HS-5 (cell line): ENCODE data around the gene LETM1.

Experiments
- DNase-seq: peaks from one replicate; pipeline ENCODE4 v3.0.0-alpha.2; 2012; ENCODE audit warnings: low read depth

The LETM1 gene

GRCh38 chr4:1872870-1873269, 16.9 kb upstream of the LETM1 start:
- DNase-seq = peak; percentile 69

DNA sequence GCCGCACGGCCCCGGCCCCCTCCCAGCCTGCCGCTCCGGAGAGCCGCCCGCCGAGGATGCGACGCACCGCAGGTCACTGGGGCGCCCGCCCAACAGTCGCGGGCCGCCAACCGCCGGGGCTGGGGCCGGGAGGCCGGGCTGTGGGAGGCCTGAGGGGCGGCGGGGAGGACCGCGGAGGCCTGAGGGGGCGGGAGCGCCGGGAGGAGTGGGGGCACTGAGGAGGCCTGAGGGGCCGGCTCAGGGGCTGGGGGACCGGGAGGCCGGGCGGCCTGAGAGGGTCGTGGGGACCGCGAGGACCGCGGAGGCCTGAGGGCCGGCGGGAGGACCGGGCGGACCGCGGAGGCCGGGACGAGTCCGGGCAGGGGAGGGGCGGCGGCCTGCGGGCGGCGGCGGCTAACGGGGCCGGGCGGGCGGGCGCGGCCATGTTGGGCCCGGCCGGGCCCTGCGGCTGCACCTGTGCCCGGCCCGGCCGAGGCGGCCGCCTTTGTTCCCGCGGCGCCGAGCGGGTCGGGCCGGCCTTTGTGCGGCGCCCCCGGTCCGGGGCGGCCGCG, 15.6 kb upstream of the LETM1 start:
- DNase-seq = no peak

GRCh38 chr4:1870578-1871443, 14.9 kb upstream of the LETM1 start, which contains the start of gene NSD2:
NSD2 (plus strand) TSS chr4:1871393; CDS start chr4:1900655, 29,262 bp downstream.
- peak; percentile 48 for DNase-seq

GRCh38 chr4:1870328-1870577, 14.3 kb upstream of the LETM1 start:
- DNase-seq = peak; percentile 35

DNA sequence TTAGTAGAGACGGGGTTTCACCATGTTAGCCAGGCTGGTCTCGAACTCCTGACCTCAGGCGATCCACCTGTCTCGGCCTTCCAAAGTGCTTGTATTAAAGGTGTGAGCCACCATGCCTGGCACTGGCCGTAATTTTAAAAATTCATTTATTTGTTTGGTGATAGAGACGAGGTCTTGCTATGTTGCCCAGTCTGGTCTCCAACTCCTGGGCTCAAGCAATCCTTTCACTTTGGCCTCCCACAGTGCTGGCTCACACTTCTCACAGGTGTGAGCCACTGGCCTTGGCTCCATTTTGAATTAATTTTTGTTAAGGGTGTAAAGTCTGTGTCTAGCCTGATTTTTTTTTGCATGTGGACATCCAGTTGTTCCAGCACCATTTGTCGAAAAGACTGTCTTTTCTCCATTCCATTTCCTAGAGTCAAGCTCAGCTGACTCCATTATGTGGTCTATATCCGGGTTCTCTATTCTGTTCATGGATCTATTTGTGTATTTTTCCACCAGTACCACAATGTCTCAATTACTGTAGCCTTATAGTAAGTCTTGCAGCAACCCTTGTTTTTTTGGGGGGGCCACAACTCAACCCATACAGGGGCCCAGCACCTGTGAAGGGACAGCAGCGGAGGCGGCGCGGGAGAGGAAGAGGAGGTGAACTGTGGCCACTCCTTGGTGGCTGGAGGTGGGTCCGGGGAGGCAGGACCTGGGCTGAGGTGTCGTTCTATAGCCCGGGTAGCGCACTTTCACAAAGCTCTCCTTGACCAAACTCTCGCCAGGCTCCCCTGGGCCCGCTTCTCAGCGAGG, 13.8 kb upstream of the LETM1 start:
- no peak for DNase-seq

GRCh38 chr4:1868912-1869311, 13.0 kb upstream of the LETM1 start:
- no peak for DNase-seq

DNA sequence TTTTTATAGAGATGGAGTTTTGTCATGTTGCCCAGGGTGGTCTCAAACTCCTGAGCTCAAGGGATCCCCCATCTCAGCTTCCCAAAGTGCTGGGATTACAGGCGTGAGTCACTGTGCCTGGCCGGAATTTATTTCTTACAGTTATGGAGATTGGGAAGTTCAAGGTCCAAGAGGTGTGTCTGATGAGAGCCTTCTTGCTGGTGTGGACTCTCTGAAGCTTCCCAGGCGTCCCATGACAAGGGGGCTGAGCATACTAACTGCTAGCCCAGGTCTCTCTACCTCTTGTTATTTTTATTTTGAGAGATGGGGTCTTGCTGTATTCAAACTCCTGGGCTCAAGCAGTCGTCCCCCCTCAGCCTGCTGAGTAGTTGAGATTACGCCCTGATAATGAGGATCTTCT, 12.3 kb upstream of the LETM1 start:
- no peak for DNase-seq

GRCh38 chr4:1866189-1866661, 10.3 kb upstream of the LETM1 start:
- DNase-seq = no peak

- no peak for DNase-seq
These were observed 8.4 kb upstream of the LETM1 start for GRCh38 chr4:1864076-1865008.

DNA sequence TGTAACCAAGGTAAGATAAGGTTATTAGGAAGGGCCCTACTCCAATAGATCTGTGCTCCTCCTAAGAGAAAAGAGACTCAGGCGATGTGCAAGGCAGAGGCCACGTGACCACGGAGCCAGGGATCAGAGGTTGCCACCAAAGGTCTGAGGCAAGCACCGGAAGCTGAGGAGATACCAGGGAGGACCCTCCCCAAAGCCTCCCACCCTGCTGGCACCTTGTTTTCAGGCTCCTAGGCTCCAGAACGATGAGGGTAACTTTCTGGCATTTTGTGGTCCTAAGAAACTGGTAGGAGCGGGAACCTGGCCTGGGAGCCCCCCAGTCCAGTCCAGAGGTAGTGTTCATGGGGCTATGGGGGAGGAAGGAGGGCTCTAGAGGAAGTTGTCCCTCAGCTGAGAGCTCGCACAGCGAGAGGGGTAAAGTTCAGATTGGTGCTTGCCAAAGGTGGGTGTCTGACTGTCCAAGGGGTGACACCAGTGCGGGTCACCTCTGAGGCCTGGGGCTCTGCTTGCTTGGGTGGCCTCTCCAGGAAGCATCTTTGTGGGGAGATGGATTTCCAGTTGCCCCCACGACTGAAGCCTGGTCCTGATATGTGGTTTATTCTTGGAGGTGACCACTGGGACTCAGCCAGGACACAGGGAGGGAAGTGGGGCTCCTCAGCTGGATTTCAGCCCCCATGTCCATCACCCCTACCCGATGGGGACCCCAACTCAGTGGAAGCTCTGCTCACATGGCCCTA, 7.5 kb upstream of the LETM1 start:
- no peak for DNase-seq

GRCh38 chr4:1862961-1863296, 7.0 kb upstream of the LETM1 start:
- no peak for DNase-seq

DNA sequence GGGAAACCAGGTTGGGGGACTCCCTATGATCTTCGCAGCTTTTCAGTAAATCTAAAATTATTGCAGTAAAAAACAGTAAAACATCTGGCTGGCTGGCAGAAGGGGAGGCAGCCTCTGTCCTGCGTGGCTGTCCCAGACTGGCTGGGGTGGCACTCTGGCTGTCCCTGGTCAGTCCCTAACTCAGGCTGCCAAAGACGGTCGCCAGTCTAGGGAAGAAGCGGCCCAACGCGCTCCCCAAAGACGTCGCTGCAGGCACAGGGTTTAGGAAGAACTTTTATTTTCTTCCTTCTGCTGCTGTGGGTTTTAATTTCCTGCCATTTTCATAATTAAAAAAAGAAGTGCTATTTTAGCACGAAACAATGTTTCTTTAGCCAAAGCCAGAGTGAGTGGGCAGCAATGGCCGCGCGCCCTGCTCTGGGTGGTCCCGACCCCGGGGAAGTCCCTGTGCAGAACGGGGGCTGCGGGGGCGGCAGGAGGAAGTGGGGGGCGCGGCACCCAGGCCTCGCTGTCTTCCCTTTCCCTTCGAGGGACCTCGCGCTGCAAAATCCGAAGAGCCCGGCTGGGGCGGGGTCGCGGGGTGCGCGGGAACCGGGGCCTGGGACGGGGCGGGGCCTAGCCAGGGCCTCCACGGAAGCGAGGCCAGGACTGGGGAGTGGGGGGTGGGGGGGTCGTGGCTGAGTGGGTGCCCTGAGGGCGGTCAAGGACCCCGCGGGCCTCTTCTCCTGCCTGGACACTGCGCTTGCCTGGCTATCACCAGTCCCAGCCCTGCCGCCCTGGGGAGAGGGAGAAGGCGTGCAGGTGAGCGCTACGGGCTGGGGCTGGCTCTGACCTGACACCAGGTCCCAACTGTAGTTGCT, 6.3 kb upstream of the LETM1 start:
- DNase-seq = no peak

DNA sequence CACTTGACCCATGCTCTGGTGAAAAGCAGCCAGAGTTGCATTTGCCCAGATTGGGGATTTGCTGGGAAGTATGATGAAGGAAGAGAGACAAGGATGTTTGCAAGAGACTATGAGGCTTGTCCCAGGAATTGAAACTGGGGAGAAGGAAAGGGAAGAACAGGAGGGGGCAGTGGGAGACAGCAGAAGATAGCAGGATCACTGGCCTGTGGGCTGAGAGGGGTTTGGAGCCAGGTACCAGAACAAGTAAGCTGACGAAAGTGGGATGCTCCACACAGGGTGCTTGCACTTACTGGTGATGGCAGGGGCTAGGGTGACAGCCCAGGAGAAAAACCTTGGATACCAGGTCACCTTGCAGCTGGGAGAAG, 3.4 kb upstream of the LETM1 start:
- no peak for DNase-seq

- DNase-seq = no peak
These were observed 2.0 kb upstream of the LETM1 start for GRCh38 chr4:1857931-1858330.

DNA sequence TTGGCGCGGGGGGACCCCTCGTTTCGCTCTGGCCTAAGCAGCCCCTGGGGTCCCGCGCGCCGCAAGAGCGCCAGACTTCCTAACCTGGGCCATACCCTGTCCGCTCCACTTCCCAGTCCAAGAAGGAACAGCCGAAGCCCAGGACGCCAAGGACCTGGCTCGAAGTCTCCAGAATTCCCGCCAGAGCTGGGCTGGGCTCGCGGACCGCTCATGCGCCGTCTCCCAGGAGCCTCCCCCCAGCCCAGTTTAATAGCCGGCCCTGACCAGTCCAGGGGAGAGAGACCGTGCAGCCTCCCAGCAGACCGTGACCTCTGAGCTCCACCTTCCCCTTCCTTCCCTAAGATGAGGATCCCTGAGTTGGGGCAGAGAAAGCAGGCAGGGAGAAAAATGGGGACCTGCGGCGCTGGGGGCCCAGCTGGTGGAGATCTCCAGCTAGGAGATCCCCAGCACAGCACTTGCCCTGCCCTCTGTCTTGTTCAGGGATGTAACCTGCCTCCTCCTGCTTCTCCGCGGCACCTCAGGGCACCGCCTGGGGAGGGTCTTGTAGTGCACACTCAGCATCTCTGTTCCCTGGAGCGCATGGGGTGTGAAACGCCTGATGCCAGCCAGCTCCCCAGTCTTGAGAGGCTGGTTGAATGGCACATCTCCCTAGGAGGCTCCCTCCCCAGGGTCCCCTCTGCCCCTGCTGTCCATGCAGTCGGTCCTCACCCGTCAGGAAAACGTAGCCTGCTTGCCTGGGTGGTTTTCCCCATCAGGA, 1.2 kb upstream of the LETM1 start:
- DNase-seq = no peak

DNA sequence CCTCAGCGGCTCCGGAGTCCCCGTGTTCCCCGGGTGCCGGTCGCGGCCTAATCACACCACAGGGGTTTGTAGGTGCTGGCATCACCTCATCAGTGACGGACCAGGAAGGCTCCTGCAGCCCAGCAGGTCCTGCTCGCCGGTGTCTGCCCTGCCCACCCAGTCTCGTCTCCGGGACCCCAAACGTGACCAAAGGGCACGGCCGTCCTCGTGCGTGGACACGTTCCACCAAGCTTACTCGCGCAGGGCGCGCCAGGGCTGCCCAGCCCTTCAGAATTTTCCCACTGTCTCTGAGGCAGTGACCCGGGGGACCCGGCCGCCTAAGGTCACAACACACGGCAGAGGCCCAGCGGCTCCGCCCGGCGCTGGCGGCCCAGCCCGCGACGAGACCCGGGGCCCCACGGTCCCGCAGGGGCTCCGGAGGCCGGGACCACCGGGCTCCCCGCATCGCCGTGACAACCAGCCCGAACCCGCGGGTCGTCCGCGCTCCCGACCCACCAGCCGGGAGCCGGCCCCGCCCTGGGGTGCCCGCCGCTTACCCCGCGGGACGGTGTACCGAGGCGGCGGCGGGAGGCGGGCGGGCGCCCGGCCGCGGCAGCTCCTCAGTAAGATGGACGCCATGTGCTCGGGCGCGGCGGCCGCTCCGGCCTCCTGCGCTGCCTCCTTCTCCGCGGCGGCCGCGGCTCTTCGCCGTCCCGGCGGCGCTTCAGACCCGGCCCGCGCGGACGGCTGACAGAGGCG, 454 bp downstream of the LETM1 start:
- DNase-seq = no peak

DNA sequence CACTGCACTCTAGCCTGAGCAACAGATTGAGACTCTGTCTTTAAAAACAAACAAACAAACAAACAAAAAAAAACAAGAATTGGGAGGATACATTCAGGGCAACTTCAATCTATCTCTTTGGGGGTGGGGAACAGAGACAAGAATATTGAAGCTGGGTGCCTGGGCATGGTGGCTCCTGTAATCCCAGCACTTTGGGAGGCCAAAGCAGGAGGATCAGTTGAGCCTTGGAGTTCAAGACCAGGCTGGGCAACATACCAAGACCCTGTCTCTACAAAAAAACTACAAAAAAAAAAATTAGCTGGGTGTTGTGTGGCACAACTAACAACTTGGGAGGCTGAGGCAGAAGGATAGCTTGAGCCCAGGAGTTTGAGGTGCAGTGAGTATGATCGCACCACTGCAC, 1.2 kb downstream of the LETM1 start:
- no peak for DNase-seq

DNA sequence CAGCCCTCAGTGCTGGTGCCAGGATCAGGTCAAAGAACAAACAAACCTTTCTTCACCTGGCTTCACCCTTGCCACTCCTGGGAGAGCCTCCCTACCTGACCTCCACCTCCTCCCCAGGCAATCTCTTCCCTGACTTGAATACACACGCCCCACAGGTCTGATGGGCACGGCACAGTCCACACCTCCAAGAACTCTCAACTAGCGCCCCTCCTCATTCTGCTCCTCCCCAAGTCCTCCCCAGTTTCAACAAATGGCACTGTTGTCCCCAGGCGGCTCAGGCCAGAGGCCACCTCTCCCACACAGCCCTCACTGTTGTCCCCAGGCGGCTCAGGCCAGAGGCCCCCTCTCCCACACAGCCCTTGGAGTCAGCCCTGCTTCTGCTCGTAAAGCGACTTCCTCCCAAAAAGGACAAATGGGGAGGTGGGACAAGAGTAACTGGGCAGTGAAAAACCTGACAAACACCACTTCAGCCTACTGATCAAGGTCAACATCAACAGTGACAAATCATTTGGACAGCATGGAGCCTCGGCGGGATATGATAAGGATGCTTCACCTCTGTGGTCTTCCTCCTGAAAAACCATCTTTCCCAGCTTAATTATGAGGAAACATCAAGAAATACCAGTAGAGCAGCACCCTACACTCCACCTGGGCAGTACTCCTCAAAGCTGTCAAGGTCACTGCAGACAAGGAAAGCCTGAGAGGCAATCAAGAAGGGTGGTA, 2.9 kb downstream of the LETM1 start:
- DNase-seq = no peak
